ENCODE results near the gene HDAC8.

HDAC8 gene

GRCh38 chrX:72372735-72373134 is 199.9 kb downstream of the HDAC8 start:
- H2AFZ ChIP-seq (ENCODE audit: low read depth, low read length, severe bottlenecking): no peak overlapping the region
- H3K27ac ChIP-seq (ENCODE audit: low read depth, low read length): no peak overlapping the region
- H3K4me3 ChIP-seq (ENCODE audit: insufficient read depth, low read length, poor library complexity, severe bottlenecking): no peak overlapping the region
- no peaks in the 10 kb centered on the region for H3F3A ChIP-seq (ENCODE audit: insufficient read depth)
- no peaks in the 10 kb centered on the region for H4K20me1 ChIP-seq (ENCODE audit: low read depth, low read length)
- H3K4me2 ChIP-seq (ENCODE audit: low read depth, low read length, poor library complexity, severe bottlenecking): no peak overlapping the region
- no peaks in the 10 kb centered on the region for H3K79me2 ChIP-seq (ENCODE audit: insufficient read depth, low read length)
- TF ChIP-seq CTCF (IDR thresholded peaks at IDR 0.05; ENCODE audit: insufficient read depth, low read length, poor library complexity, severe bottlenecking) (no peak), EZH2phosphoT487 (conservative IDR thresholded peaks at IDR 0.05; ENCODE audit: low read length) (no peak)
- no peaks in the 10 kb centered on the region for H3K9me2 ChIP-seq (replicated peaks; ENCODE audit: insufficient read depth, low read length)
- no peak overlapping the region for H3K9ac ChIP-seq (ENCODE audit: low read length)
- no peaks in the 10 kb centered on the region for H3K27me3 ChIP-seq (ENCODE audit: low read length)
- no peaks in the 10 kb centered on the region for H3K9me3 ChIP-seq (ENCODE audit: insufficient read depth, low read length)
- no peaks in the 10 kb centered on the region for H3K36me3 ChIP-seq (ENCODE audit: low read length)

- H3K4me3 ChIP-seq (ENCODE audit: insufficient read depth, low read length, poor library complexity, severe bottlenecking): no peak overlapping the region
Measured at GRCh38 chrX:72371405-72371804, 201.2 kb downstream of the HDAC8 start.

GRCh38 chrX:72368796-72369195 is 203.8 kb downstream of the HDAC8 start:
- Histone ChIP-seq H2AFZ (ENCODE audit: low read depth, low read length, severe bottlenecking) (no peak overlapping the region), H3K4me2 (ENCODE audit: low read depth, low read length, poor library complexity, severe bottlenecking) (no peak overlapping the region), H4K20me1 (ENCODE audit: low read depth, low read length) (no peaks in the 10 kb centered on the region), H3K9me3 (ENCODE audit: insufficient read depth, low read length) (no peaks in the 10 kb centered on the region), H3K9me2 (replicated peaks; ENCODE audit: insufficient read depth, low read length) (no peaks in the 10 kb centered on the region), H3K4me3 (ENCODE audit: insufficient read depth, low read length, poor library complexity, severe bottlenecking) (no peak overlapping the region), H3K9ac (ENCODE audit: low read length) (no peak overlapping the region), H3F3A (ENCODE audit: insufficient read depth) (no peaks in the 10 kb centered on the region), H3K36me3 (ENCODE audit: low read length) (no peaks in the 10 kb centered on the region), H3K79me2 (ENCODE audit: insufficient read depth, low read length) (no peaks in the 10 kb centered on the region), H3K27me3 (ENCODE audit: low read length) (no peaks in the 10 kb centered on the region), H3K27ac (ENCODE audit: low read depth, low read length) (no peak overlapping the region)
- TF ChIP-seq CTCF (IDR thresholded peaks at IDR 0.05; ENCODE audit: insufficient read depth, low read length, poor library complexity, severe bottlenecking): no peak
- no peak for TF ChIP-seq EZH2phosphoT487 (conservative IDR thresholded peaks at IDR 0.05; ENCODE audit: low read length)

More at GRCh38 chrX:72371405-72371804, 201.2 kb downstream of the HDAC8 start:
- TF ChIP-seq CTCF (IDR thresholded peaks at IDR 0.05; ENCODE audit: insufficient read depth, low read length, poor library complexity, severe bottlenecking): no peak
- TF ChIP-seq EZH2phosphoT487 (conservative IDR thresholded peaks at IDR 0.05; ENCODE audit: low read length): no peak
- H3K9me3 ChIP-seq (ENCODE audit: insufficient read depth, low read length): no peaks in the 10 kb centered on the region
- no peaks in the 10 kb centered on the region for H3K36me3 ChIP-seq (ENCODE audit: low read length)
- no peaks in the 10 kb centered on the region for H4K20me1 ChIP-seq (ENCODE audit: low read depth, low read length)
- no peak overlapping the region for H3K27ac ChIP-seq (ENCODE audit: low read depth, low read length)
- no peaks in the 10 kb centered on the region for H3K79me2 ChIP-seq (ENCODE audit: insufficient read depth, low read length)
- no peak overlapping the region for H2AFZ ChIP-seq (ENCODE audit: low read depth, low read length, severe bottlenecking)
- no peak overlapping the region for H3K4me2 ChIP-seq (ENCODE audit: low read depth, low read length, poor library complexity, severe bottlenecking)
- H3K9ac ChIP-seq (ENCODE audit: low read length): no peak overlapping the region
- no peaks in the 10 kb centered on the region for H3F3A ChIP-seq (ENCODE audit: insufficient read depth)
- no peaks in the 10 kb centered on the region for H3K9me2 ChIP-seq (replicated peaks; ENCODE audit: insufficient read depth, low read length)
- no peaks in the 10 kb centered on the region for H3K27me3 ChIP-seq (ENCODE audit: low read length)

Measured in SU-DHL-6 (cell line).